ENCODE data around the gene NPAS2.

NPAS2 gene

DNA sequence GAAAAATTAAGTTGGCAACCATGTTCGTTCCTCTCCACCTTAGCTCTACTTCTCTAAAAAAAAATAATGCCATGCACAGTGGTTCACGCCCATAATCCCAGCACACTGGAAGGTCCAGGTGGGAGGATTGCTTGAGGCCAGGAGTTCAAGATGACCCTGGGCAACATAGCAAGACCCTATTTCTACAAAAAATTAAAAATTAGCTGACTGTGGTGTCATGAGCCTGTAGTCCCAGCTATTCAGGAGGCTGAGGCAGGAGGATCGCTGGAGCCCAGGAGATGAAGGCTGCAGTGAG, 40.1 kb upstream of the NPAS2 start:
- TF ChIP-seq, protein P1, sequence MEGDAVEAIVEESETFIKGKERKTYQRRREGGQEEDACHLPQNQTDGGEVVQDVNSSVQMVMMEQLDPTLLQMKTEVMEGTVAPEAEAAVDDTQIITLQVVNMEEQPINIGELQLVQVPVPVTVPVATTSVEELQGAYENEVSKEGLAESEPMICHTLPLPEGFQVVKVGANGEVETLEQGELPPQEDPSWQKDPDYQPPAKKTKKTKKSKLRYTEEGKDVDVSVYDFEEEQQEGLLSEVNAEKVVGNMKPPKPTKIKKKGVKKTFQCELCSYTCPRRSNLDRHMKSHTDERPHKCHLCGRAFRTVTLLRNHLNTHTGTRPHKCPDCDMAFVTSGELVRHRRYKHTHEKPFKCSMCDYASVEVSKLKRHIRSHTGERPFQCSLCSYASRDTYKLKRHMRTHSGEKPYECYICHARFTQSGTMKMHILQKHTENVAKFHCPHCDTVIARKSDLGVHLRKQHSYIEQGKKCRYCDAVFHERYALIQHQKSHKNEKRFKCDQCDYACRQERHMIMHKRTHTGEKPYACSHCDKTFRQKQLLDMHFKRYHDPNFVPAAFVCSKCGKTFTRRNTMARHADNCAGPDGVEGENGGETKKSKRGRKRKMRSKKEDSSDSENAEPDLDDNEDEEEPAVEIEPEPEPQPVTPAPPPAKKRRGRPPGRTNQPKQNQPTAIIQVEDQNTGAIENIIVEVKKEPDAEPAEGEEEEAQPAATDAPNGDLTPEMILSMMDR (IDR thresholded peaks at IDR 0.05; ENCODE audit: unreplicated experiment in 3 of 3), result no peak
- no peak overlapping the region for H3K4me3 Mint-ChIP-seq
- H3K36me3 Mint-ChIP-seq (ENCODE audit: low read depth), result no peaks in the 10 kb centered on the region
- H3K4me1 Mint-ChIP-seq, result peaks cover 12% of the 10 kb centered on the region
- H3K27ac Mint-ChIP-seq, result no peak overlapping the region
- no peaks in the 10 kb centered on the region for H3K9me3 Mint-ChIP-seq
- peaks cover 10% of the 10 kb centered on the region for H3K27me3 Mint-ChIP-seq (ENCODE audit: low read depth)

DNA sequence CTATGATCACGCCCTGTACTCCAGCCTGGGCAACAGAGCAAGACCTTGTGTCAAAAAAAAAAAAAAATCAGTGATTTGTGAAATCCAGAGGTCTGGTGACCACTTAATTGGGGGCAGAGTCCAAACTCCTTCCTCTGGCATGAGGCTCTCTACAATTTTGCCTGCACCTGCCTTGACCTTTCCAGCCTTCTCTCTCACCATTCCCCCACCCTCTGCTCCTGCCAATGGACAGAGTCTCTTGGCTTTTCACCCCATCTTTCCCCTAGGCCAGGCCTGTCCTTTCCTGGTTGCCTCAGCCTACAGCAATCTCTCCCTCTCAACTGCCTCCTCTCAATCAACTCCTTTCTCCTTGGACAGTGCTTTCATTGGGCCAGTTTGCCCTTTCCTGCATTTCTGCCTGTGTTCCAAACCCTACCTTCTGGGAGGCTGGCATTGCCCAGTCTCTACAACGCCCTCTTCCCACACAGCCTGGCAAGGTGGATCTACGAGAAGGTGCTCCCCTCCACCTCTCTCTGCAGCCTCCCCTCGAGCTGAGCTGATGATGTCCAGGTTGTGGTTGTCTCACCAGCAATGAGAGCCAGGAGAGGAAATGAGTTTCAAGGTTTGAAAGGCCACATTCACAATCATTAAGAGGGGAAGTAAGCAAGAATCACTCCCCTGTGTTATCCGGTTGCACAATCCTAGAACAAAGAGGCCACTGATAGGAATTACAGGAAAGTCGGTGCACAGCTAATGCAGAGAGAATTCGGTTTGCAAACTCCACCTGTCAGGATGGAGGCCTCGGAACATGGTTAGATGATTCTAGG, 39.5 kb upstream of the NPAS2 start:
- no peak overlapping the region for H3K27ac Mint-ChIP-seq
- no peaks in the 10 kb centered on the region for H3K9me3 Mint-ChIP-seq
- H3K27me3 Mint-ChIP-seq (ENCODE audit: low read depth), result peaks cover 10% of the 10 kb centered on the region
- no peak overlapping the region for H3K4me3 Mint-ChIP-seq
- H3K36me3 Mint-ChIP-seq (ENCODE audit: low read depth), result no peaks in the 10 kb centered on the region
- H3K4me1 Mint-ChIP-seq, result peaks cover 12% of the 10 kb centered on the region
- TF ChIP-seq, protein P1 (IDR thresholded peaks at IDR 0.05; ENCODE audit: unreplicated experiment in 3 of 3), result no peak

DNA sequence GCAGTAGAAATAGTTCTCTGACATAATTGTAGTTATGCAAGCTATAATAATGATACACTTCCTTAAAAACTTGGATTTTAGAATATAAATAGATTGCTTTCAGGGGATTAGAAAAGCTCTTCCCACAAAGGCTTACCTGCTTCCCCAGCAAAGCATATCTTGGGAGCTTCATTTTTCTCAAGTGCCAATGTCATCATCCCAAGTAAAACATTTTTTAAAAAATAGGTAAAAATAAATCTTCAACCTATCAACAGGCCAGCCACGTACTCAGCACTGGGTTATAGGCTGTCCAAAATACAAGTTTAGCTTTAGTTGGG, 39.0 kb upstream of the NPAS2 start:
- Mint-ChIP-seq H3K9me3 (no peaks in the 10 kb centered on the region), H3K27ac (no peak overlapping the region), H3K27me3 (ENCODE audit: low read depth) (peaks cover 6% of the 10 kb centered on the region), H3K36me3 (ENCODE audit: low read depth) (no peaks in the 10 kb centered on the region), H3K4me3 (no peak overlapping the region), H3K4me1 (peaks cover 12% of the 10 kb centered on the region)
- TF ChIP-seq, protein P1 (IDR thresholded peaks at IDR 0.05; ENCODE audit: unreplicated experiment in 3 of 3), result no peak

DNA sequence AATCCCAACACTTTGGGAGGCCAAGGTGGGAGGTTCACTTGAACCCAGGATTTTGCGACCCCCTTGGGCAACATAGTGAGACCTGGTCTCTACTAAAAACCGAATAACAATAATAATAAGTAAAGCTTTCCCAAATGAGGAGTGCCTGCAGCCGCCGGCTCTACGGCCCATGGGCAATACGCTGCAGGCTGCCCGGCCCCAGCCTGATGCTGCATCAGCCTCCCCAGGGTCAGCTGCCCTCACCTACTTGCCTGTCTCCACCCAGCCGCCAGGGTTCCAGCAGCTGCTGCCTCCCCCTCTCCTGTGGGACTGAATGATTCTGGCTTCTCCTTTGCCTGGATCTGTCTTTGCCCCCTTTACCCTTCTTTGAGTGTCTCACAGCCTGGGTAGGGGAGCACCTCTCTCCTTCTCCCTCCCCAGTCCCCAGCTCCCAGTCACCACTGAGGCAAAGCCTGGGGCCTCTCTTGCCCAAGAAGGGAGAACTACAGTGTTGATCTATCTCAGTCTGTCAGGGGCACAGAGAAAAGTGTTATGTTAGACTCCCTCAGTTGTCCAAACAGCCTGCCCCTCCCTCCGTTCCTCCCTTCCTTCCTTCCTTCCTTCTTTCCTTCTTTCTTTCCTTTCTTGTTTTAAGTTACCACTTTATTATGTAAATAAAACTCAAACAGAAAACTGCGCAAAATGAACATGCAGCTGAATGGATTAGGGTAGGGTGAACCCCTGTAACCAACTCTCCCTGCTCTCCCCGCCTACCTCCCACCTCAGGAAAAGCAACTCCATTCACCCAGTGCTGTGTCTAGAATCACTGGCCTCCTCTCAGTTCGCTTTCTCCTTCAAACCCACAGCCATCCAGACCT, 38.2 kb upstream of the NPAS2 start:
- H3K27me3 Mint-ChIP-seq (ENCODE audit: low read depth), result peaks cover 7% of the 10 kb centered on the region
- peak overlapping the region in 1 of 3 experiments; percentile 17 for H3K27ac Mint-ChIP-seq
- no peak overlapping the region for H3K4me3 Mint-ChIP-seq
- H3K36me3 Mint-ChIP-seq (ENCODE audit: low read depth), result no peaks in the 10 kb centered on the region
- TF ChIP-seq, protein P1 (IDR thresholded peaks at IDR 0.05; ENCODE audit: unreplicated experiment in 3 of 3), result no peak
- H3K4me1 Mint-ChIP-seq, result peaks cover 12% of the 10 kb centered on the region
- H3K9me3 Mint-ChIP-seq, result no peaks in the 10 kb centered on the region

DNA sequence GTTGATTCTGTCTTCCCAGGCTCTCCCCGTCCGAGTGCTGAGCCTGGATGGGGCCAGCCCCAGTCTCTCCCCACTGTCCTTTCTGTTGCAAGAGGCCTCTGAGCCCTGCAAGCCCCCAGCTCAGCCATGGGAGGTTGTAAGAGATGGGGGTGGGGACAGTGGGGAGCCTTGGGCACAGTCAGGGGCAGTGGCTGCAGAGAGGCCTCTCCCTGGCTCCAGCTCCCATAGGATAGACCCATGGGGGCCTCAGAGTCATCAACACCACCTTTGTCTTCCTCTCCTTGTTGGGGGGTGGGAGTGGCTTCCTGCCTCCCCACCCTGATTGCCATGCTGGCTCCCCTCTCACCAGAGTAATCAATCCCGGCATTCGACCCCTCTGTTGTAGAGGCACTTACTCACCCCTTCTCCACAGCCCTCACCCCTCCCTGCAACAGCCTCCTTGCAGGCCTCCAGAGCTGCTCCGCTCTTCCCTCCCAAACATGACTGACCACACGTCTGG, 37.5 kb upstream of the NPAS2 start:
- peaks cover 9% of the 10 kb centered on the region for H3K27me3 Mint-ChIP-seq (ENCODE audit: low read depth)
- no peak overlapping the region for H3K4me3 Mint-ChIP-seq
- no peaks in the 10 kb centered on the region for H3K9me3 Mint-ChIP-seq
- H3K4me1 Mint-ChIP-seq, result peaks cover 12% of the 10 kb centered on the region
- TF ChIP-seq, protein P1 (IDR thresholded peaks at IDR 0.05; ENCODE audit: unreplicated experiment in 3 of 3), result no peak
- no peaks in the 10 kb centered on the region for H3K36me3 Mint-ChIP-seq (ENCODE audit: low read depth)
- H3K27ac Mint-ChIP-seq, result peak overlapping the region in 1 of 3 experiments; percentile 17
